GM12875 (cell line): Measurements from ENCODE around the gene ITSN2.

Source experiments
- H3K4me3 ChIP-seq: one replicate; pipeline ENCODE4 v1.5.1; 2011; ENCODE audit warnings: low read depth, low read length, control low read depth
- TF ChIP-seq, protein P1 (sequence below): IDR thresholded peaks from 2 replicates; pipeline ENCODE4 v1.5.1; 2011; ENCODE audit warnings: low read depth, mild to moderate bottlenecking, control low read depth, inconsistent platforms, low read length, moderate library complexity, borderline replicate concordance; ENCODE audit not compliant: insufficient read depth

ITSN2 gene

DNA sequence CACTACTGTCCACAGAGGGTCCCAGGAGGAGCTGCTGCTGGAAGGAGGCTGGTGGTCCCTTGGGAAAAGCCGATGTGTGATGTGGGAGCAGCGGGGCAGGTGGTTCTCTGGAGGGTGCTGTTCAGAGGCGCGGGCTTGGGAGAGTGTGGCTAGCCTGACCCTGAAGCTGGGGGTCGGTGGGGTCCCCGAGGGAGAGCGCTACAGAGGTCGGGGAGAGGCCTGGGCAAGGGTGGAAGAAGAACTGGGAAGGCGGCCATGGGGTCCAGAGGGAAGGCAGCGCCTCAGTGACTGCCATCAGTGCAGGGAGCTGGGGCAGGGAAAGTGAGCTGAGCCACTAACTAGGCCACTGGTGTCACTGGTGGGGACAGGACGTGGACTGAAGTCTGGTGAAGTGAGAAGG lies 153.0 kb downstream of the ITSN2 start:
- no peak overlapping the region for H3K4me3 ChIP-seq
- TF ChIP-seq, protein P1, sequence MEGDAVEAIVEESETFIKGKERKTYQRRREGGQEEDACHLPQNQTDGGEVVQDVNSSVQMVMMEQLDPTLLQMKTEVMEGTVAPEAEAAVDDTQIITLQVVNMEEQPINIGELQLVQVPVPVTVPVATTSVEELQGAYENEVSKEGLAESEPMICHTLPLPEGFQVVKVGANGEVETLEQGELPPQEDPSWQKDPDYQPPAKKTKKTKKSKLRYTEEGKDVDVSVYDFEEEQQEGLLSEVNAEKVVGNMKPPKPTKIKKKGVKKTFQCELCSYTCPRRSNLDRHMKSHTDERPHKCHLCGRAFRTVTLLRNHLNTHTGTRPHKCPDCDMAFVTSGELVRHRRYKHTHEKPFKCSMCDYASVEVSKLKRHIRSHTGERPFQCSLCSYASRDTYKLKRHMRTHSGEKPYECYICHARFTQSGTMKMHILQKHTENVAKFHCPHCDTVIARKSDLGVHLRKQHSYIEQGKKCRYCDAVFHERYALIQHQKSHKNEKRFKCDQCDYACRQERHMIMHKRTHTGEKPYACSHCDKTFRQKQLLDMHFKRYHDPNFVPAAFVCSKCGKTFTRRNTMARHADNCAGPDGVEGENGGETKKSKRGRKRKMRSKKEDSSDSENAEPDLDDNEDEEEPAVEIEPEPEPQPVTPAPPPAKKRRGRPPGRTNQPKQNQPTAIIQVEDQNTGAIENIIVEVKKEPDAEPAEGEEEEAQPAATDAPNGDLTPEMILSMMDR = no peak

DNA sequence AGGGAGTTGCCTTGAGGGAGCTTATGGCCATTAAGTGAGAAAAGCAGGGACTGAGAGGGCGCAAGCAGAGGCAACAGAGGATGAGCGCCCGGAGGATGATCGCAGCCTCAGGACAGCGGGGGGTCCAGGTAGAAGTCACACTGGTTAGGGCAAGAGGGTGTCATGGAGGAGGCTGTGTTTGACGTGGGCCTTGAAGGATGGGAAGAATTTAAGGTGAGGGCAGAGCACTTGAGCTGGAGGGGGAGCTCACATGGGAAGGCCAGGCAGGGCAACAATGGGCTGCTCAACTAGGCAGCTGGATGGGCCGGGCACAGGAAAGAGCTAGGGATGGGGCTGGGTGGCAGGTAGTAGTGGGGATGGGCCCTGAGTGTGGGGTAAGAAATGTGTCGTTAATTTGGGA lies 153.6 kb downstream of the ITSN2 start:
- TF ChIP-seq, protein P1 = no peak
- H3K4me3 ChIP-seq = no peak overlapping the region

DNA sequence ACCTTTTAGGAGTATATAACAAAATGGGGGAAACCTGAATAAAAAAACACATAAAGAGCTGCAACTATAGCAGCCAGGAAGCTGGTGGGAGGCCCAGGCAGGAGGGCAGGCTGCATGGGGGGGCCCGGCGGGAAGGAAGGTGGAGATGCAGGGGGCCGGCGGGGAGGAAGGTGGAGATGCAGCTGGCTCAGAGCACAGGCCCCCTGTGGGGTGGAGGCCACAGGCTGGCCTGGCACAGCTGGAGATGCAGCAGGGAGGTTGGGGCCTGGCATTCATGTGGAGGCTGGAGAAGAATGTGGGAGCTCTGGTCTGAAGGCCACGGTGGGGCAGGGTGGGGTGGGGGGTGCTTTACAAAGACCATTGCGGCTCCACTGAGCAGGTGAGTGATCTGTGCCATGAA lies 154.1 kb downstream of the ITSN2 start:
- no peak overlapping the region for H3K4me3 ChIP-seq
- TF ChIP-seq, protein P1 = no peak

DNA sequence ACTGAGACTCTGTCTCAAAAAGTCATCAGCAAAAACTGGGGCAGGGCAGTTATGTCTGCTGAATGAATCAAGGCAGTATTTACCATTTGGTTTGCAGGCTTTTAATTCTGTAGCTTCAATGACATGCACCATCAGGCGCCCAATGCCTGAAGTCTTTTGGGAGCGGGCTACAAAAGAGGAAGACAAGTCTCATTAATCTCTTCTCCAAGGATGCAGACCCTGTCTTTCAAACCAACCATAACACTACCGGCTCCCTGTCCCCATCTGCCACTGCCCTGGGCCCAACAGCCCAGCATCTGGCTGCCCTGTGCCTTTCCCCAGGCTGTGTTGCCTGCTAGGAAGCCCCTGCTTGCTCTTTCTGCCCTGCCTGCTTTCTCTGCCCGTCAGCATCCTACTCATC lies 155.2 kb downstream of the ITSN2 start:
- TF ChIP-seq, protein P1 = no peak
- H3K4me3 ChIP-seq = no peak overlapping the region

DNA sequence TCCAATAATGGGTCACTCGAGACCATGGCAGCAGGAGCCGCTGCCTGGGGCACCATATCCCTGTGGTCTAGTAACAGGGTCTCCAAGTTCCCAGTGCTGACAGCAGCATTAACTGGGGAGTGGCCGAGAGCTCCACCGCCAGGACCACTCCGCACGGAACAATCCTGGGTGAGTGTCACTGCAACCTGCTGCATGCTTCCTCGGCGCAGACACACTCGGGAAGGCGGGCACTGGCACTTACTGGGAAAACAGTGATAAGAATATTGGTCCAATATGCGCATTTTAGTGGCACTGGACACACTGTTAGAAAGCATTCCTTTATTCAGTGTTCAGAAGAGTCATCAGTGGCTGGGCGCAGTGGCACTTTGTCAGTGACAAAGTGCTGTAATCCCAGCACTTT lies 155.8 kb downstream of the ITSN2 start:
- TF ChIP-seq, protein P1 = no peak
- H3K4me3 ChIP-seq = no peak overlapping the region

DNA sequence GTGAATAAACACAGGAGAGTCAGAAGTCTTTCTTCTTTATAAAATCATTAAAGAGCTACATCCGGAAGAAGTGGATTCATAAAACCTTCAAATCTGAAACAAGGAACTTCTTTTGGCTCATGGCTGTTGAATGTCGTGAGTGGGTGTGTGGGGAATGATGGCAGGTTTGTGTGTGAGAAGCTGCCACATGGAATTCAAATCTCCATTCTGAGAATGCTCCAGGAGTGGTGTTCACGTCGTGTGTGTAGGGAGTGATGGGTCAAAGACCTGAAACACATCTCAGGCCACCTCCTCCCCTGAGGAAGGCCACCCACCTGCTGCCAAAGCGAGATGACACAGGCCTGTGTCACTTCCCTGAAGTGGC lies 156.6 kb downstream of the ITSN2 start:
- TF ChIP-seq, protein P1 = no peak
- no peak overlapping the region for H3K4me3 ChIP-seq

DNA sequence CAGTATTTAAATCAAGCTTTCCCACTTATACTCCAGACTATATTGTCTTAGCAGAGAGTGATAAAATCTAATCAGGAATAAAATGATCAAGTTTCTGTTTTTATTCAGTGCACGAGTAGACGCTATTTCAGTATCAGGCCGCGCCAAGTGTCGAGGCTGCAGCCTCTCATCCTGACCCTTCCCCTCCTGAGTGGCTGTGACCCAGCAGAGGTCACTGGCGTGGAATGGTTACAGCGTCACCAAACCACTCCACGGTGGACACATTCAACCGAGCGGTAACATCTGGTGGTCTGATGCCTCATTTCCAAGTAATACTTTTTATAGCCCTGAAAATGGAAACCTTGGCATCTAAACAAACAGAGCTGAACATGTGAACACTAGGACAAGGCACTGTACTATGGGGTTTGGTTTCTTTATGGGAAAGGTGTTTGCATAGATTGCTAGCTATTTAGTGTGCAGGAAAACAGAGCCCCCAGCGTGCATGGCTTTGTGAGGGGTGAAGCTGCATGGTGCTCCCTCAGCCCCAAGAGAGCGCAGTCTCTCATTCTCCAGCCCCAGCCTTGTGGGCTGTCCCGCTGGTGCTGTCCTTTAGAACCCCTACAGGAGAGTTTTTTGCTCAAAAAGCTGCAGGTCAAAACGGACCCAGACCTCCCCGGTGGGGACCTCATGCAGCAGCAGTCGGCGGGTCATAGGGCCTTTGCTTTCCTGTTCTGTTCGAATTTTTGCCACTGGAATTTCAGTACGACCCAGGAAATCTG lies 157.1 kb downstream of the ITSN2 start:
- TF ChIP-seq, protein P1 = no peak

More for the DNA sequence above, 157.1 kb downstream of the ITSN2 start:
- H3K4me3 ChIP-seq = no peak overlapping the region
